GM21360 (cell line): ENCODE measurements around the gene TMEM252.

Experiments
- ATAC-seq: cut with Tn5 transposase; IDR thresholded peaks from one replicate; pipeline ENCODE4 v1.9.1; 2021; ENCODE audit warnings: mild to moderate bottlenecking, moderate library complexity; ENCODE audit not compliant: unreplicated experiment

TMEM252 gene

DNA sequence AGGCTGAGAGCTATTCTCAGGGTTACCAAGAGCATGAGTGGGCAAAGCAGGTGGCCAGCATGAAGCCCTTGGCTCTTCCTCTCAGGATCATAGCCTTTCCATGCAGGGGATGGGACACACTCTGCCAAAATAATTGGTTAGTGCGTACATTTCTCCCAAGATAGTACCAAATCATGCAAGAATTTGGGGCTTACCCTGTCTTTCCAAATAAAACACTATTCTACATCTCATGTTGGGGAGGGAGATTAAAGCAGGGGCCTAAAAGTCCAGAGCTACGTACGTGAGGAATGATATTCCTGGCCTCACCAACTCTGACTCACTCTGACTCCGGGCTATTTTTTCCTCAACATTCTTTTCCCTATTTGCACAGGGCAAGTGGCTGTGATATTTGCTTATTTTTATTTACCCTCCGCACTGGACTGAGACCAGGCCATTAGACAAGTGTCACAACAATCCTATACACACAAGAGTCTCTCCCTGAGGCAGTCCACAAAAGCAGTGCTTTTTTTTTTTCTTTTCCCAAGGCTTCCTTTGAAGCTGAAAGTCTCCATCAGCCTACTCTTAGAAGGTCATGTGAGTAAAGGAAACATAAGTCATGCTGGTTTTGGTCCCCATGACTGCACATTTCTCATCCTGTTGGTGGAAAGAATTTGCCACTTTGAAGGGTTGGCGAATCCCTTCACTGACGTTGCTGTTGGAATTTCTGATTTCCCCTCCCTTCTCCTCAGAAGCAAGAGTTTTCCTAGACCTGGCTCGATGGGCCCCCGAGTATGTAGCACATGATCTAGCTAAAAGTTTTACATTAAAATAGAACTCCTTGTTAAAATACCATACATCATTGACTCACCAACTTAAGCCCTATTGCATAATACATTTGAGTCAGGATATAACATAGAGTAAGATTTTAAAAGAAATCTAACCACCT is 40.0 kb downstream of the TMEM252 start:
- ATAC-seq = no peak

DNA sequence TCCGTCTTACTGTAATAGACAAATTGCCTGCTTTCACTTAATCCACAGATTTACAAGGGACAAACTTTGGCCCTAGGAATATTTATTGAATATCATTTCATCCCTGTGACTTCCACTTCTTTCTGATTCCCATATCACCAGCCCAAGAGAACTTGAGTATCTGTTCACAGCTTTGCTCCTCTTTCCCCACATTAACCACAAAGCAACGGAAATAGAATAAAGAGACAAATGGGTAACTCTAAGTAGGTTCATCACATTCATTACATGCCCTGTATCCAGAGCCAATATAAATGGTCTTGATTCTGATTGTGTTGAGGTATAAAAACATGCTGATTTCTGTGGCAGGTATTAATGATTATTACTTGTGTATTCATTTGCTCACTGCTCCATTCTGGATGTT is 41.9 kb downstream of the TMEM252 start:
- ATAC-seq = no peak

DNA sequence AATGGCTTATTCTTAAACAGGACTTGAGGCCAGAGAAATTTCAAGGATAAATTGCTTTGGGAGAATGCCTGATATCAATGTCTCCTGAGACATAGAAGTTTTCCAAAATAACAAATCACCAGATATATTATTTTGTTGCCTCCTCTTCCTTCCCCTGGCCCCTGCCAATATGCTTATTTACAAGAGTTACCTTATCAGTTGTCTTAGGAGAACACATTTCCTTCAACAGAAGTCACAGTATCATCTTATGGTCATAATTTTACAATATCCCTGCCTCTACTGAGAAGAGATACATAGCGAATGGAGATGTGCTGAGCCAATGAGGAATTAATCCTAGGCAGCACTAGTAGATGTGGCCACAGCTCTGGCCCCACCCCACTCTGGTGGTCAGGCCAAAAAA is 43.1 kb downstream of the TMEM252 start:
- no peak for ATAC-seq

DNA sequence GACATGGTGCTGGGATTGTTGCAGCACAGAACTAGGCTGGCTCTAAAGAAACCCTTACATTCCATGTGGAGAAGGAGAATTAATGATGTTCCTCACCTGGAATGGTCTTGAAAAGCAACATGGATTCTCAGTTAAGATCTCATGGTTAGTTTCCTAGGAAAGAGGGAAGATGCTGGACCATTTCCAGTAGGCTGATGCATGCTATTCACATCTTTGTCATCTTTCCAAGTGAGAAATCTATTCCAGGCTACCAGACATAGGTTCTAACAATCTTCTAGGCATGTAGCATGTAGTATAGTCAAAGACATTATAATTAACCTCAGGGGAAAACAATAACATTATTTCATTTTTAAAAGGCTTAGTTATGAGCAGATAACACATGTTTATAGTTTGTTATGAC is 44.3 kb downstream of the TMEM252 start:
- ATAC-seq = no peak

DNA sequence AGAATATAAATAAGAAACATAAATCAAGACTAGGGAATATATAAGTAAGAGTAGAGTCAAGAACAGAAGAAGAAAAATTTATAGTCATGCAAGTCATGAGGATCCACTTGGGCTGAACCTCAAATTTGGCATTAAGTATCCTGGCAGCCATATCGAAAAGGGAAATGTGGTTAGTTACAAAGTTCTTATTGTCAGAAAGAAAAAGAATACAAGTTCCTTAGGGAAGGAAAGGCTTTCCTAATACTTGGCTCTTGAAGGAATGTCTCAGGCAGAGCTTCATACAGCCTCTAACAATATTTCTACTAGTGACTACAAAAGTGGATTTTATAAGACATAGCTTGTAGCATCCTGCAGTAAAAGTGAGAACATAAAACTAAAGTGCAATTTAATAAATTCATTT is 45.4 kb downstream of the TMEM252 start:
- ATAC-seq = no peak

DNA sequence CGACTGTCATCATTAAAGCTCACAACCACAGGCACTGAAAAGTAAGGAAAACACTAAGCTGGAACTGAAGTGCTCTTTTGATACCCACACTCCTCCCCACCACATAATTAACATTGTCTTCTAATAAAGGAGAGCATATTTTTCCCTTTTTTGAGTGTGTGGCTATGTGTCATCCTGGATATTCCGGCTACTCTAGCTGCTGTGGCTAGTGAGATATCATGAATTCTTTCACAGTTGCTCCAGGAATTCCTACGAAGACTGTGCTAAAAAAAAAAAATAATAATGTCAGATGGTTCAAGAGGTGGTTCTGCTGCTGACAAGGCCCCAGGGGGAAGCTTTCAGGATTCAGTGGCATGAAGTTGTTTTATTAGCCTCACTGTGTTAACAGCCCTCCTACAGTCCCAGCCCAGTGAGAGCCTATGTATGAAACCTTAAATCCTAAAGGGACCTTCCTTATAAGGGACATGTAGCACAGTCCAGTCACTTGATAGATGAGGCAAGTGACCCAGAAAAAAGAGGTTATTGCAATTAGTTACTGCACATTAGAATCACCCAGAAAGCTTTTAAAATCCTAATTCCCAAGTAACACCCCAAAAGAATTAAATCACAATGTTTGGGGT is 46.6 kb downstream of the TMEM252 start:
- ATAC-seq = no peak

DNA sequence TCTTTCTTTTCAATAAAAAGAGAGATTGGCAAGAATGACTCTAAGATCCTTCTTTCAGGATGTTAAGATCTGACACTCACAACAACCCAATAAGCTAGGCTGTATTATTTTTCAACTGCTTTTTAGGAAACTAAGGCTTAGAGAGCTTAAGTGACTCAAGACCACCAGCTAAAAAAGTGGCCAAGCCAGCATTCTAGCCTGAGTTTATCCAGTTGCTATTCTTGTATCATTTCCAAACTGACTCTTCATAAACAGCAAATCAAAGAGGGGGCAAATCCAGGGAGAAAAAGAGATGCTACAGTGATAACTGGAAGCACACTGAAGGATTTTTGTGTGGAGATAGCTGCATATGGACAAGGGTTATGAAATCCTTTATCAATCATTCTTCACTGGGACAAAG is 47.1 kb downstream of the TMEM252 start:
- no peak for ATAC-seq

DNA sequence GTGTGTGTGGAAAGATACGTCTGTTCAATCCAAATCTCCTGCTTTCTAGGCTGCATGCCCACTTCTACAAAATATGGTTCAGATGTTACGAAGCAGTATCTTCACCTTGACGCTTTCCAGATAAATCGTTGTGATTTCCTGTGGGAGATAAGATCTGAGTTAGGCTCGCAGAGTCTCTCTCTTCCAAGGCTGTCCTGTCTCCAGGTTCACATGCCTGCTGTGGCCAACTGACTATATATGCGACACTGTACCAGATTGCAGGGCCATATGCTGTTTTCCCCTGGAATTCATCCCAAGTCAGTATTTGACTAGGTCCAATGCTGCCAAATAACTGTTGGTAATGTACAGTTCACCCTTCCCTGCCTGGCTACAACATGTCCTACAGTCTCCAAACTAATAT is 47.9 kb downstream of the TMEM252 start:
- ATAC-seq = no peak

DNA sequence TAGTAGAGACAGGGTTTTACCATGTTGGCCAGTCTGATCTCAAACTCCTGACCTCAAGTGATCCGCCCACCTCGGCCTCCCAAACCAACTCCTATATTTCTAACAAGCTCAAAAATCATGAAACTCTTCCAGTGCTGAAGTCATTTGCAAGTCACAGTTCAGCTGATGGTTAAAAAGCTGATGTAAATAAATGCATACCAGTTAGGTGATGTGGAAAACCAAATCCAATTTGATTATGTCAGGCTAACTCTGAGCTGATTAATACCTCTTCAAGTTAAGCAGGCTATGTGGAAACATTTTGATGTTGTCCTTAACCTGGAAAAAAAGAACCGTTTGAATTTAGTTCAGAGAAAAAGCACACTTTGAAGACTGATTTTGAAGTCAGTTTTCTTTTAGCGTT is 51.0 kb downstream of the TMEM252 start:
- no peak for ATAC-seq

DNA sequence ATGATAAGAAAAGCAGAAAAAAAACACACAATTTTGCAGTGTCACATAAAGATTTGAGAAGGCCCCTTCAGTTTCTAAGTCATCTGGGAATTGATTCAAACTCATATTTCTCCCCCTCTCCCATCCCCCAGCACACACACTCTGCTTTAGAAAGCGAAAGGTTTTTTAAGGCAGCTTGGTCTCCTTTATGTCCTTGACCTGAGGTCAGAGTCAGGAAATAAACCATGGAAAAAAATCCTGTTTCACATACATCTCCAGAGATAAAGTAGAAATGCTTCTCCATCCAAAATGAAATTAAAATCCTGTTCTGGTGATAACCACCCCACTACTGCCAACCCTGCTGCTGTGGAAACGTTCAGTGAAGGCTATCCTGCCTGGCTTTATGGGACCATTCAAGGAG is 52.6 kb downstream of the TMEM252 start:
- ATAC-seq = no peak
